Retina (tissue), 1 donor: Measurements from ENCODE around the gene RERE.

ENCODE experiments used
- DNase-seq: peaks from one replicate; pipeline ENCODE4 v3.0.0-alpha.2; 2016

RERE gene

DNA sequence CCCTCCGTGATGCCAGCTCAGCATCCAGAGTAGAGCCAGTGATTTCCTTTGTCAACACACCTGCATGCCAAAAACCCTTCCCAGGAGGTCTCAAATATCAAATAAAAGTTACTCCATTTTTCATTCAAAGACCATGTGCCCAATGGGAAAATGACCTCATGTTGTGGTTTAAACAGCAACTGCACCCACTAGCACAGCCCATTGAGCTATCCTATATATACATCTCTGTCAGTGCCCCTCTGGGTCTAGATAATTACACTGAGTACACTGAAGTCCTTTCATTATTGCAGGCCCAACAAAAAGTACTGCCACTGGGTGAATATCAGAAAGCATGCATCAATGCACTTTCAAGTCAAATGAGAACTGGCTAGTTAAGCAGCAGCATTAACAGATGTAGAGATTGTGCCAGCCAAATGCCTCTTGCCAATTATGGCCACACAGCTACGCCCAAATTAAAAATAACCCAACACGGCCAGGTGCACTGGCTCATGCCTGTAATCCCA, 381.8 kb downstream of the RERE start:
- no peak for DNase-seq

DNA sequence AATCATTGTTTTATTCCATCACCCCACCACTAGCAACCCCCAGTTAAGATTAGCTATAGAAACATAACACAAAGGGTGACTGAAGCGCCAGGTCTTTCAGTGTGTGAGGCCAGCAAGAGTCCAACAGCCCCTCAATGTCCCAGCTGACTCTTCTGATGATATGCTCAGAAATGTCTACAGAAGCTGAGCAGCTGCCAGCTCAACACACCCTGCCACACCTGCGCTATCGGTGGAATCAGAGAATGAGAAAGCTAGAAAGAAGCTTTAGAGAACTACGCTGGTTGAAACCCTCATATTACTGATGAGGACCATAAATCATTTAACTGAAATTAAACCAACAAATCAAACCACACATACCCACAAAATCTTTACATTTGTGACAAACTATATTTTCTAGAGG, 383.3 kb downstream of the RERE start:
- DNase-seq = no peak

DNA sequence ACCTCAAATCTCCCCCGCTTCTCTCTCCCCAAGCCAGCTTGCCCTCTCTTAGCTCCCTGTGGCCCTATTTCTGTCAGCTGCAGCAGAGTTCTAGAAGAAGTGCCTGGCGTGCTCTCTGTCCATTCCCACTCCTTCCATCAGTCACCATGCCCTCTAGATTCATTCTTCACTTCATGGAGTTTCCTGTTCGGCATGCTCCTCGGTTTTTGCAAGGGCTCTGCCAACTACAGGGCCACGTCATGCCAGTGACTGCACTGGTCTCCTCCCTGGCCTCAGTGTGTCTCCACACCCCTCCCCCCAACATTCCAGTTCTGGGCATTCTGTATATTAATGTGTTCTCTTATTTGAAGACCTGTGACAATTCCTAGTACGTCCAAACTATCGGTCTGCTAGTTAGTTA, 385.7 kb downstream of the RERE start:
- no peak for DNase-seq

DNA sequence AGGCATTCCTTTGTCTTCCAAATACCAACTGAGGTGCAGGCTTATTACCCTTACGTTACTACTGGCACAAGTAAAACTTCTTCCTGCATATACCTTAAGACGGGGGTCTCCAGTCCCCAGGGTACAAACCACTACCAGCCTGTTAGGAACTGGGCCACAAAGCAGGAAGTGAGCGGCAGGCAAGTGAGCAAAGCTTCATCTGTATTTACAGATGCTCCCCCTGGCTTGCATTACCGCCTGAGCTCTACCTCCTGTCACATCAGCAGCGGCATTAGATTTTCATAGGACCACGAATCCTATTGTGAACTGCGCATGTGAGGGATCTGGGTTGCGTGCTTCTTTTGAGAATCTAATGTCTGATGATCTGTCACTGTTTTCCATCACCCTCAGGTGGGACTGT, 386.4 kb downstream of the RERE start:
- no peak for DNase-seq

DNA sequence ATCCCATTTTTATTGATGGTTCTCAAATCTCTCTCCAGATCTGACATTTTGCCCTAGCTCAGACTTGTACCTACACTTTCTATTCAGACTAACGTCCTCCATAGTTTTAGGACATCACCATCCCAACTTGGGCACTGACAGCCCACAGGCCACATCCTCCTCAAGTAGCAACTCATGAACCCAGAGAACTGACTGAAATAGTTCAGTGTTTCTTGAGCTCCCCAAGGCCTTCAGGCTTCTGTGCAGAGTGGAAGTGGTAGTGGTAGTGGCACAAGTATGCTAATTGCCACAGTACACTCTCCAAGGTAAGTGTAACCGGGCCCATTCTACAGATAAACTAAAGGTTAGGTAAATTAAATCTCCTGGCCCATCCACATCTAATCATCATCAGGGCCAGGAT, 387.0 kb downstream of the RERE start:
- no peak for DNase-seq

DNA sequence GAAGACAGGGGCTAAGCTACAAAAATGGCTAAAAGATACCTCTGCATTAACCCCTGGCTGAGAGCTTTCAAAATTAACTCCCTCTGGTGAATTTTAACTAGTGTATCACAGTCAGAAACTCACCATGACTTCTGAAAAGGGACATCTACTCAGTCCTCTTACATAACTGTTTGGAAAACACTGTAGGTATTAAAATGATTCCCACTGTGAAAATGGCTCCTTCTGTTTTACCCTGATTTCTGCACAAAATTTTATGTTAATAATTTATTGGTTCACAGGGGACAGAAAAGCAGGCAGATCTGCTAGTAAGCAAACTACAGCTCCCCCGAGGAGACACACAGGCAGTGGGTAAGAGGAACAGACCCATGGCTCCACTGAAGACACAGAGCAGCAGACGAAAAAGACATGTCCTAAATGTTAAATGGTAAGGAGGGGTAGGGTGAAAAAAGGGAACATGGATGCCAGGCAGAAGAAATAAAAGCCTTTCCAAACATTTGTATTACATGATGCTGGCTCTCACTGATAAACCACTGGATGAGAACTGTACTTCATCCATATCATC, 387.8 kb downstream of the RERE start:
- no peak for DNase-seq

DNA sequence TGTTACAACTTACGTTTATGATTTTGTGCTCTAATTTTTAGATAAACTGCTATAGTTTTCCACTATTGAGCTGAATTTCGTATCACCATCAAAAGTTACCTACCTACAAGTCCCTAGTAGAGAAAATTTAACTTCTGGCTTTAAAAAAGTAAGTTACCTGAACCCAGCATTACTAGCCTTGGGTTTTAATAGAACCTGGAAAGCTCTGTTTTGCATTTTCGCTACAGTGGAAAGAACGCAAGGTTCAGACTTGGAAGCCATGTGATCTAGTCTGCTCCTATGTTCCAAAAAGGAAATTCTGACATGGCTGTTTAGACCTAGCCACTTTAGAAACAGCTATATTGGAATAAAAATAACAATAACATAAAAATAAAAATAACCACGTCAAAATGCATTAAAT, 389.0 kb downstream of the RERE start:
- DNase-seq = no peak

DNA sequence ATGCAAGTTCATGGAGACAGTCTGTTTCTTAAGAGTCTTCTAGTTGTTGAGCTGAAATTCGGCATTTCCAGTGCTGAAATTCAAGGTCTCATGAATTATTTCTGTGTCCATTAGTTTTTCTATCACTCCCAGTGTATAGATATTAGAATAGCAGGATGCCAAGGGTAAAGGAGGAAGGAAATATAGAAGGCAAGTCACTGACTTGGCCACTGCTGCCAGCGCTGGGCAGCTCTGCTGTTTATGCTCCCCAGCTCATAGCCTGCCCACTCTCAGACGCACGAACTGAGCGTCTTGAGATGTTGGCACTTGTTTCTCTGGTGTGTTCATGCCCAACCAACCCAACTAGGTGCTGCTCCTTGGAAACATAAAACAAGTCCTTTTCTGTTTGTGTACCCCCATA, 389.5 kb downstream of the RERE start:
- no peak for DNase-seq

DNA sequence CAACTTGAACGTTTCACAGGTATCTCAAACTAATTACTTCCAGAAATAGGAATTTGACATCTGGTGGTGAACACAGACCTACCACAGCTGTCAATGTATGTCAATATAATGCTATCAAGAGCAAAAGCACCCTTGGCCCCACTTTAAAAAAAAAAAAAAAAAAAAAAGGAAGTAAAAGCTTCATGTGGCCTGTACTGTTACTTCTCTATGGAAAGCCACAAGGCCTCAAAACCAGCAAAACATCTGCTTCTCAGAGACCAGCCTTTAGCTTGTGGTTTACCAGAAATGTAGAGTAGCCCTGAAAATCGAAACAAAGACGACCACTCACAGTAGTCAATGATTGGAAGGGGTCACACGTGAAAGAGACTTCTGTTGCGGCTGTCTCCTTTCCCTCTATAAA, 389.9 kb downstream of the RERE start:
- no peak for DNase-seq

DNA sequence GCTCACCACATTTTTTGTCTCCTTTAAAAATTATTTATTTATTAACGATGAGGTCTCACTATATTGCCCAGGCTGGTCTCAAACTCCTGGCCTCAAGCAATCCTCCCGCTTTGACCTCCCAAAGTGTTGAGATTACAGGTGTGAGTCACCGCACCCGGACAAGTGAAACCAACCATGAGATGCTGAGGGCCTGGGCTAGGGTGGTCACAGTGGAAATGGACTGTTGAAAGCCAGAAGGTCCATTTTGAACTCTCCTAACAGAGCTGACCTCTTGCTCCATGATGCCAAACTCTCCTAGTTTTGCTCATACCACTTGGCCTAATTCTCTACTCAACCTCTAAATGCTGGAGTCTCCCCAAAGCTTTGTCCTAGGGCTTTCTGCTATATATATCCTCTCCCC, 390.4 kb downstream of the RERE start:
- DNase-seq = no peak

DNA sequence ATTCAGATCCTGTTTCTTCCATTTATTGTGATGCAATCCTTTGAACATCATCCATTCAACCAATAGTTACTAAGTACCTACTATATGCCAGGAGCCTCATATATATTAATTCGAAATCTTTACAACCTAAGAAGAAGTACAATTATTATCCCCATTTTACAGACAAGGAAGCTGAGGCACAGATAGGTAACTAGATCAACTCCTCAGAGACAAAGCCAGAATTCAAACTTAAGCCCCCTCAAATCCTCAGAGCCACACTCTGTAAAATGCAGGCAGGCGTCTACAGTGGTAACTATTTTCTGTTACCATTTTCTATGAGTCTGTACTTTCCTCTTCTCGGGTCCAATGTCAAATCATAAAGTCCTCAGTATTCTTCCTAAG, 391.7 kb downstream of the RERE start:
- no peak for DNase-seq

DNA sequence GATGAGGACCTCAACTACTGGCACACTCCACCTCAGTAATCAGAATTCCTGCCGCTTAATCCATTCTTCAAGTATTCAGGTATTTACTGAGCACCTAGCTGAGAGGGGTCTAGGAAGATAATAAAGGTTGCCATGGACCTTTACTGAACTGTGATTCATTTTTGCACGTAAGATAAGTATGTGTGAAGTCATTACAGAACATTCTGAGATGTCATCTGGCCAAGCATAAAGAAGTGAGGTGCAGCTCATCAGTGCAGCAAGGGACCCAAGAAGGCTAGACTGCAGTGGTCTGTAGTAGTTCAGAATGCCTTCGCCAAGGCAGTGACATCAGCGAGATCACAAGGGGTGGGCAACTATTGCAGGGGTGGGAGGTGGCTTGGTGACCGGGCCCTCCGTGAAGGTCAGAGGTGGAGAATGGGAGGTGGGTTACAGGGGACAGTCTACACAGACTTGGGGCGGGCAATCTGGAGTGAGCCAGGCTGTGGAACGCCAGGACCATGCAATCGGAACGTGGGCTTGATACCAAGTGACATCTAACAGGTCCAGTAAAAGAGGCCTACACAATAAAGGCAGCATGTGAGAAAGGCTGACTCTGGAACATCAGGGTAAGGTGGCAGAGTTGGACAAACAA, 392.2 kb downstream of the RERE start:
- no peak for DNase-seq

DNA sequence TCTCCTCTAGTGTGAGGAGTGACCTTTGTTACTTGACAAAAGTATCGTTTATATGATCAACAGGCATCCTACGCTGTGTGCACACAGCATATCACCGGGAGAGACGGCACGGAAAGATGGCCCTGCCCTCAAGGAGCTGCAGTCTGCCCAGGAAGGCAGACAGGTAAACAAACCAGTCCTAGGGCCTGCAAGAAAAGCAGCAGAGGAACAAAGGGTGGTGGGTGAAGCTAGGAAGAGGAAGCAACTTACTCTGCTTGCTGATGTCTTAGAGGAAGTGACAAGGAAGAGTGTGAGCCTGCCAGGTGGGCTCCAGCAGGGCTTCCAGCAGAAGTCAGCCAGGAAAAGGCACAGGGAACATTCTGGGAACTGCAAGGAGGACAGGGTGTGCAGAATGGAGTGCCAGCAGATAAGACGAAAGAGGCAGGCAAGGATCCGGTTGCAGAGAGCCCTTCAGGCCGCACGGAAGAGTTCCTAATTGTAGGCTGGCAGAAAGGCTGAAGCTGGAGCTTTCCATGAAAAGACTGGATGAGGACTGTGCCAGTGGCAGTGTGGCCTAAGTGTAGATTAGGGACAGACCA, 392.8 kb downstream of the RERE start:
- no peak for DNase-seq

DNA sequence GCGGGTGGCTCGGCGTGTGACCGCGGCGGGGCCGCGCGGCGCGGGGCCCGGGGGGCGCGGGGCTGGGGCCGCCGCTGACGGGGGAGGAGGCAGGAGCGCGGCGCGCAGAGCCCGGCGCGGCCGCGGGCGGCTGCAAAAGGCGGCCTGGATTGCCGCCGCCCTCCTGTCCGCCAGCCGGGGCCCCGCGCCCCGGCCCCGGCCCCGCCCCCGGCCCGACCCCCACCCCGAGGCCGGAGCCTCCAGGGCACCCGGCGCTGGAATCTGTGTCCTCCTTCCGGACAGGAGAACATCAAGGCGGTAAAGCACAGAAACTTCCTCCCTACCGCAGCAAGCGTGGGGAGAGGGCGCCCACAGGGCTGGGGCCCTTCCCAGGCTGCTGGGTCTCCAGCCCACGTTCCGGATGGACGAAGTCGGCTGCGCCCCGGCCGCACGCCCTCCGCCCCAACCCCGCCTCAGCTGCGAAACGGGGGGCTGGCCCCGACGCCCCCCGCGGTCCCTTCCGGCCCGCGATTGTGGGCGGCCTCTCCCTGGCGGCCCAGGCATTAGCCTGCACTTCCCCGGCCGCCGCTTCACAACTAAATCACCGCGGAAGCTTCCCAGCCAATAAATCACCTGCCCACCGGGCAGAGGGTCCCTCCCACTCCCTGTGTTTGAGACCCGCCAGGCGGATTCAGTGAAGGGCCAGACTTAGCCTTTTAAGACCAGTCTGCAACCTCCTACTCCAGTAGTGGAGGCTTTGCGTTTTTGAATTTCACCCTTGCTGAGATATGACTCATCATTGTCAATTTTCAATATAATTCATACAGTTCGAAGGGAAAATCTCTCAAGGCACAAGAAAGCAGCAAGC, 393.5 kb downstream of the RERE start:
- peak; percentile 88 for DNase-seq

DNA sequence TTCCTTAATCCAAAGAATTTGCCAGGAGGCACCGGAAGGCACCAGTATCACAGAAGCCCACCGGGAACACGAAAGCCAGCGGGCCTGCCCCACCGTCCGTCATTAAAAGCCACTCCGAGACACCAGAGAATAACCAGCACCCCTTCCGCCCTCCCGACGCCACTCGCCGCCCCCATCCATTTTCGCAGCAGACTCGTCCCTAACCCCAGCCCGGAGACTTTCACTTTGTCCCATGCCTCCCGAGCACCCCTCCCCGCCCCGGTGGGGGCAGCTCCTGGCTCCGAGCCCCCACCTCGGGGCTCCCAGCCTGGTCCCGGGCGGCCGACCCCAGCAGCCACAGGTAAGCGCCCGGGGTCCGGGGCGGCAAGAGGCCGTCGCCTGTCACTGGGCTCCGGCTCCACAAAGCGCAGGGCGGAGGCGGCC, 394.2 kb downstream of the RERE start:
- DNase-seq = peak; percentile 65

DNA sequence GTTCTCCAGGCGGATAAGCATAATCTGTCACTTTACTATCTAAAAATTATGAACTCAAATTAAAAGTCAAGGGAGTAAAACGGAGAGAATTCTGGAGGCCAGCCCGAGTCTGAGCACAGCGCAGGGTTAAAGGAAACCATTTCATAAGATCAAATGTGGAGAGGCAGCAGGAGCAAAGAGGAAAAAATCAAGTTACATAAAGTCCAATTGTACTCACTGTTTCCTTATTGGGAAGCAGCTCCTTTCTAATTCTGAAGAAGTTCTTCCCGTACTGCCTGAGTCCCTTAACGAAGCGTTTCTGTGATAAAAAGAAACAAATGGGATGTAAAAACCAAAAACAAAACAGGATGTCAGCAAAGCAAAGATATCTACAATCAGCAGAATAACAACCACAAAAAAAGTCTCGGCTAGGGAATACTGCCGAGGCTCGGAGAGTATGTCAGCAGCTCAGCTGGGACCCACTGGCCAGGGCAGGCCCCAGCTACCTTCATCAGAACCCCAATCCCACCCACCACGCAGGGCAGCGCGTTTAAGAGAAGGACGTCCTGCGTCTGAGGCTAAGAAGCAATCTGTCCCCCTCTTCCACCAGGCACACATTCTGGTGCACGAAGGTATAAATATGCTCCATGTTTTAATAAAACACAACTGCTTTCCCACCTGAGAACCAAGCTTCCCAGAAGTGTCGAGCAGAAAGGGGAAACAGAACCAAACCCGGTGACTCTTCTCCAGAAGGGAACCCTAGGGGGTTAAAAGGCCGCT, 394.8 kb downstream of the RERE start:
- DNase-seq = peak; percentile 52

DNA sequence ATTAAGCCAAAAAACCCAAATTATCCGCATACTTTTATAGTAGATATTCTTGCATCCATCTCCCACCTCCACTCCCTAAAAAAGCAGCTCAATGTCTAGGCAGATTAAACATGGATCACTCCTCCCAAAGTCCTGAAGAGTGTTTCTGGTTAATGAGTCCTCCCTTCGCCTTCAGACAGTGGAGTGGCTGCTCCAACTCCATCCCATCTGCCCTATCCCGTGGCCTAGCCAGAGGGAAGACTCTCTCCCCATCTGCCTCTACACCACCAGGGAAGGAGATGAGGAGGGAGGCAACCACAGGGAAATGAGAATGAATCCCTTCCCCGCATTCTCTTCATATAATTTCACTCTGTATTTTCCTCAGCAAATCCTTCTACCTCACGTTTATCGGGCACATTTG, 395.7 kb downstream of the RERE start:
- DNase-seq = no peak

DNA sequence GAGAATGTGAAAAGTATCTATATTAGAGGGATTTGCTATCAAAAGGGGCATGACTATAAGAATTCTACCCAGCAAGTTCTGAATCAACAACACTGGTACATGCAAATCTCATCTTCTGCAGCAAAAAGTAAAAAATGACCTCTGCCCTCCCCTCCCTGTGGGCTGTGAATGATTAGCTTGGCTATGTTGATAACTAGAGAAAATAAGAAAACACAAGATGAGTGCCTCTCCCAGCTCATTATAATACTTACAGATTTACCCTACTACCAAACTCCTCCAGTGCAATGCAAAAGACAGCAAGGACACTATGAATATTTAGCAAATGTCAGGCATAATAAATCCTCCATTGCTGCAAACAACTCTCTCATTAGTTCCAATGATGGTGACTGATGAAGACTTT, 397.1 kb downstream of the RERE start:
- DNase-seq = no peak

DNA sequence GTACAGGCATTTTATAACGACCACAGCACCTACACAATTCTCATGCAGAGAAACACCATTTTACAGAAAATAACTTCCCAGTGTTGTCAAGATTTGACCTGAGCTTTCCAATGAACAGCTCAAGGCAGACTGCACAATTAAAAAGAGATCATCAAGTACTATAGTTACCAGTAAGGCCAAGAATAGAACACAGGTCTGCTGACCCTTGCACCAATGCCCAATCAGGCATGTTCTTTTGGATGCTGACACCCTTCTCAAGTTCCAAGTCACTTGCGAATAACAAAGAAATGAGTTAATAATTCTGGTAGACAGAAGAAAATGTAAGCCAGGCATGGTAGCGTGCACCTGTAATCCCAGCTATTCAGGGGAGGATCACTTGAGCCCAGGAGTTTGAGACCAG, 397.6 kb downstream of the RERE start:
- peak; percentile 38 for DNase-seq

DNA sequence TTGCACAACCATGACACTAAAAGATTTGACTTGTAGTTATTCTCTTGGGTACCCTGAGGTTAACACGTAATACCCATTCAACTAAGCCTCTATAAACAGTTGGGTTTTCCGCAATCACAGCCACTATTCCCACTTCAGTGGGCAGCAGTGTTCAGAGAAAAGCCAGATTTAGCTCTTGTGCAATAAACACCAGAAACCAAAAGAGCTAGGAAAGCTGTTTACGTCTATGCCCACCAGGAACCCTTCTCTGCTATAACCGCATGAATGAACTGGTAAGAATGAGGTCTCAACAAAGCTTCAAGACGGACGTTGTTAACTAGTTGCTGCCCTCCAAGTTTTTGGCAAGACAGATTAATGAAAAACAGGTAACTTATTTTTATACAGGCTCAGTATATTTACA, 398.3 kb downstream of the RERE start:
- DNase-seq = no peak

DNA sequence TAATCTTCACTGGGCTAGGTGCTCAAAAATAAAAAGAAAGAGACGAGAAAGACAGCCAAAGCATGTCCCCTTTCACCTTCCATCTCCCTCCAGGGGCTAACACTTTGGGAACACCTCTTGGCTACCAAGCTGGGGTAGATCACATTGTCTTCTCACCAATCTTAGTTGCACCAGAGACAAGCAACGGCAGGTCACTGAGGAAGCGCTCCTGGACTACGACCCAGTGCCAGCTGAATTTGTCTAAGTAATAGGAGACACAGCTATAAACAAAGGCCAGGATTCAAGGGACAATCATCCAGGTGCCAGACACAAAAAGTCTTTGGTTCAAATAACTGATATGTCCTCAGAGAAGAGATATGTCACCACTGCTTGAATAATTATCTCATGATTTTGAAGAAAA, 399.1 kb downstream of the RERE start:
- no peak for DNase-seq

DNA sequence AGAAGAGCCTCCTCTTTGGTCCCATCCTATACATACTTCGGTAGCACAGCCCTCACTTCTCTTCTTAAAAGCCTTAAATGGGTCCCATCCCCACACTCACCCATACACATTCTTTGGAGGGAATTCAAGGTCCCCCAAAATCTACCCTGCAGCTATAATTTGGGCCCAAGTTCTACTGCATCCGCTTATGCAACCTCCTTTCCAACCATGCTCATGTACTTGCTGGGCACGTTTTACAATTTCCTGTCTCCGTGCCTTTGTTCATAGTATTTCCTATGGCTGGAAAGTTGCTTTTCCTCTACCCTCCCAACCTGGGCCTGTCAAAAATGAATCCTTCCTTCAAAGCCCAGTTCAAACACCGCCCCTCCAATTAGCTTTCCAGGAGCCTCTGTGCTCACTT, 399.8 kb downstream of the RERE start:
- no peak for DNase-seq

DNA sequence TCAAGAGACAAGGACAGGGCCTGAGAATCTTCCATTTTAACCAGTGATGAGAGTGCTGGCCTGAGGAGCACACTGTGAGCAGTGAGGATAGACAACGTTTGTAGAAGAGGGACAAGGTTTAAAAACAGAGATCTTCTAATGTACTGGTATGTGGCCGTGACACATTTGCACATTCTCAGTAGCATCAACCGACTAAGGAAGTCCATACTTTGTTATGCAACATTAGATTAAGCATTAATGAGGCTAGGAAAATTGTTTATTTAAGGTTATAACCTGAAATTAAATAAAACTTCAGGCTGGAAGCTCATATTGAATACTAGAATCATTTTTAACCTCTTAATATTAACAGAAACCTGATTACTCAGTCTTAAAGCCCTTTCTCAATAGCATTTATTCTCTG, 400.6 kb downstream of the RERE start:
- DNase-seq = no peak
